ENCODE results near the gene EIF1.

The EIF1 gene

GRCh38 chr17:41697122-41697962 lies 8.7 kb downstream of the EIF1 start:
- TF ChIP-seq CTCF (IDR thresholded peaks at IDR 0.05) = no peak

DNA sequence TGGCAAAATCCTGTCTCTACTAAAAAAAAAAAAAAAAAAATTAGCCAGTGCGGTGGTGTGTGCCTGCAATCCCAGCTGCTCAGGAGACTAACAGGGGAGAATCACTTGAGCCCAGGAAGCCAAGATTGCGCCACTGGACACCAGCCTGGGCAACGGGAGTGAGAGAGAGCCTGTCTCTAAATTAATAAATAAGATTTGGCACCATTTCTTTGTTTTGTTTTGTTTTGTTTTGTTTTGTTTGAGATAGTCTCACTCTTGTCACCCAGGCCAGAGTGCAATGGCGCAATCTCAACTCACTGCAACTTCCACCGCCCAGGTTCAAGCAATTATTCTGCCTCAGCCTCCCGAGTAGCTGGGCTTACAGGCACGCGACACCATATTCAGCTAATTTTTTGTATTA lies 14.0 kb downstream of the EIF1 start:
- no peak for TF ChIP-seq CTCF (IDR thresholded peaks at IDR 0.05)

DNA sequence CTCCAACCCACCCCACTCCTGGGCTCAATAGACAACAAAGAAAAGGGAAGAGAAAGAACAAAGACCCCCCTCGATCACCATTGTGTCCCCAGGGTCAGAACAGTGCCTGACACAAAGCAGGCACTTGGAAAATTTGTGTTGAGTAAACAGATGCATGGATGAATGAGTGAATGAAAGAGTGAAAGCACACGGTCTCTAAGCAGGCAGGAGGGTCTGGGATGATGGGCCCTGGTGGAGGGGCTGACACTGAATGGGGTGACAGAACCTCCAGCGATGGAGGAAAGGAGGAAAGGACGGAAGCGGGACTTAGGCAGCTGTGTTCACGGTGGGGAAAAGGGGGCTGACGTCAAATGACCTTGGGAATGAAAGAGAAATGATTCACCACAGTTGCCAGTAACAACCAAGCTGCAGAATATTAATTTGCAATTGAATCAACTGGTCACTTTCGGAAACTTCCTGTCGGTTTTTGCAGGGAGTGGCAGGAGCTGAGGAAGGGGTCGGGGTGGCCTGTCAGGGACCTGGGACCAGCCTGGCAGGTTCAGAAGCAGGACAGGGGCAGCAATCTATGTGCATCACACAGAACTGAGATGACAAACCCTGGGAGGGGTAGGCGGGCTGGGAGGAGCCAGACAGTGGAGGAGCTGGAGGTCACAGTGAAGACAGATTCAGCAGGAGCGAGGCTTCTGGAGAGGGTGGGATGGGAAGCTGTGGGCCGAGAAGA lies 16.7 kb downstream of the EIF1 start:
- TF ChIP-seq CTCF (IDR thresholded peaks at IDR 0.05) = no peak

DNA sequence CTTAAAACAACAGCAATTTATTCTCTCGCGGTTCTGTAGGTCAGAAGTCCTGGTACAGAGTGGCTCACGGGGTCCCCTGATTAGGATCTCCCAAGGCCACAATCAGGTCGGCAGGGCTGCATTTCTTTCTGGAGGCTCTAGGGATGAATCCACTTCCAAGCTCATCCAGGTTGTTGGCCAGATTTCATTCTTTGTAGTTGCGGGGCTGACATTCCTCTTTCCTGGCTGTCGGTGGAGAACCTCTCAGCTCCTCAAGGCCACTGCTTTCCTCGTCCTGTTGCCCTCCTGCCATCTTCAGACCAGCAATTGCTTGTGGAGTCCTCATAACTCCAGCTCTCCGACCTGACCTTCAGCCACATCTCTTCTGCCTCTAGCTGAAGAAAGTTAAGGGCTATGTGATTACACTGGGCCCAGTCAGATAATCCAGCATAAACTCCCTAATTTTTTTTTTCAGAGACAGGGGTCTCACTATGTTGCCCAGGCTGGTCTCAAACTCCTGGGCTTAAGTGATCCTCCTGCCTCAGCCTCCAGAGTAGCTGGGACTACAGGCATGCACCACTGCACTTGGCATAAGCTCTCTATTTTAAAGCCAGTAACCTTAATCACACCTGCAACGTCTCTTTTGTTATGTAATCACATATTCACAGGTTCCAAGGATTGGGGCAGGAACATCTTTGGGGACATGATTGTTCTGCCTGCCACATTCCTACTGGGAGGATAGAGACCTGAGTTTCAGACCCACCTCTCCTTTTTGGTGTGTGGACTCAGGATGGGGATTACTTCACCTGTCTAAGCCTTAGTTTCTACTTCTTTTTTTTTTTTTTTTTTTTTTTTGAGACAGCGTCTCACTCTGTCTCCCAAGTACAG lies 19.4 kb downstream of the EIF1 start:
- no peak for TF ChIP-seq CTCF (IDR thresholded peaks at IDR 0.05)

GRCh38 chr17:41710472-41711090 lies 21.9 kb downstream of the EIF1 start:
- TF ChIP-seq CTCF (IDR thresholded peaks at IDR 0.05) = no peak

DNA sequence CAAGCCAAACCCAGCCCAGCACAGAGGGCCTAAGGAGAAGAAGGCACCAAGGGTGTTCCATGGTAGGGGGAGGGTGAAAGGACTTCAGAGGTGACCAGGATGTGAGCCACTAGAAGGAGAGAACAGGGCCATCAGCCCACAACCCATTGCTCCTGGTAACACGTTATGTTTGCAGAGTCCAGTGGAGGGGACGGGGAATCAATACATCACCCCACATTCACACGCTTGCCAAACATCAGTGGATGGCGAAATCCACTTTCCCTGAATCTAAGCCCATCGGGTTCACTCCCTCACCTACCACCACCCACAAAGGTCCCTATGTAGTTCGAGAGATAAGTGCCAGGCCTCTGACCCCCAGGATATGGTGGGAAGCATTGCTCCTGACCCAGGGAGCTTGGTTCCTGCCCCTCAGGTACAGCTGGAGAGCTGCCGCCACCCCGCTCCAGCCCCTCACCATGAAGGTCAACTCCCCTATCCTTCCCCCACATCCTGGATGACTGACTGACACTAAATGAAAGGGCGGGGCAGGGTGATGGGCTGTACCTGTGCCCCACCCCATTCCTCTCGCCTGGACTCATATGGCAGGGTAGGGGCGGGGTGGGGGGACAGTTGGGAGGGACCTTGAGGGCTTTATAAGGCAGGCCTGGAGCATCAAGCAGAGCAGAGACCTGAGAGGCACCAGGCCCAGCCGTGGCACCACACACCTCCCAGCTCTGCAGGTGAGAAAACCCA lies 23.1 kb downstream of the EIF1 start, which contains the start of gene GAST:
TSS of gene GAST (plus strand) at position 663 of the 732 bp plus-strand sequence. CDS start 3,106 bp downstream, outside the sequence.
- no peak for TF ChIP-seq CTCF (IDR thresholded peaks at IDR 0.05)
